ENCODE measurements around the gene MMP27.

- TF ChIP-seq CTCF (IDR thresholded peaks at IDR 0.05), result no peak
- no peak for TF ChIP-seq POLR2A (IDR thresholded peaks at IDR 0.05)
Observed at GRCh38 chr11:102719620-102720277, 14.2 kb upstream of the MMP27 start.

Measured in thyroid gland (tissue), 4 donors.